ENCODE data around the gene TANGO2.

The TANGO2 gene

DNA sequence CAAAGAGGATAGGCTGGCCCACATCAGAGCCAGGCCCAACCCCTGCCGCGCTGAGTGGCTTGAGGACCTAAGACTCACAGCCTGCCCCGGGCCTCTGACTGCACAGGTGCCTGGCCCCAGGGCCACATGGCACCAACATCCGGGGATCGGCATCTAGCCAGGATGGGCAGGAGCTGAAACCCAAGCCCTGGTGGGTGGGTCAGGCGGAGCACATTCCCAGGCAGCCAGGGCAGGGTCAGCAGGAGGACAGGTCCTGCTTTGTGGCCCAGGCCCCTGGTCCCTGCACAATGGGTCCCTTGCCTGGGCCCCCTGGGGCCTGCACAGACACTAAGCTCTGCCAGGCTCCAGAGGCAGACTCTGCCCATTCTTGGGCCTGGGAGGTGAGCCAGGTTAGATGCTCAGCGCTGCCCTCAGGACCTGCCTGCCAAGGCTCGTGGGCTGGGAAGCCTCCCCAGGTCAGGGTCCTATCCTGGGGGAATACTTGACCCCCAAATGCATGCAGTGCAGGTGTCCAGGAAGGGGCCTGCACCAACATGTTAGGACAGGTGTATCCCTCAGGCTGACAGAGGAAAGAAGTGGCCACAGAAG is 37.8 kb upstream of the TANGO2 start:
- DNase-seq (ENCODE audit: extremely low read depth in 1 of 2, low read depth in 1 of 2): no peak

DNA sequence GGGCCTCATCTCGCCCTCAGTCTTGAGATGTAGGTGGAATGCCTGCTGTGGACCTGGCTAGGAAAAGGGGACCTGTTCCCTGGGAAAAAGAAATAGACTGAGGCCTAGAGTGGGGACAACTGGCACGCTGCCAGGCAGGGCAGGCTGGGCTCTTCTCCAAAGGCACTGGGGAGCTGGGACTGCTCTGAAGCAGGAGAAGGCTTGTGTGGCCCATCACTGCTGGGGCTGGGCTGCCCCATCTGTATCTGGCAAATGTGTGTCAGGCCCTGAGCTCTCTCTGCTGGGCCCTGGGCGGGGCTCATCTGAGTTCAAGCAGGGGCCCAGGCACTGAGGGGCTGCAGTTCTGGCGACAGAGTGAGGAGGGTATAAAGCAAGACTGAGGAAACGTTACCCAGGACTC is 37.2 kb upstream of the TANGO2 start:
- DNase-seq (ENCODE audit: extremely low read depth in 1 of 2, low read depth in 1 of 2): no peak

- DNase-seq (ENCODE audit: extremely low read depth in 1 of 2, low read depth in 1 of 2): no peak
Observed at GRCh38 chr22:19984201-19984753, 36.6 kb upstream of the TANGO2 start.

DNA sequence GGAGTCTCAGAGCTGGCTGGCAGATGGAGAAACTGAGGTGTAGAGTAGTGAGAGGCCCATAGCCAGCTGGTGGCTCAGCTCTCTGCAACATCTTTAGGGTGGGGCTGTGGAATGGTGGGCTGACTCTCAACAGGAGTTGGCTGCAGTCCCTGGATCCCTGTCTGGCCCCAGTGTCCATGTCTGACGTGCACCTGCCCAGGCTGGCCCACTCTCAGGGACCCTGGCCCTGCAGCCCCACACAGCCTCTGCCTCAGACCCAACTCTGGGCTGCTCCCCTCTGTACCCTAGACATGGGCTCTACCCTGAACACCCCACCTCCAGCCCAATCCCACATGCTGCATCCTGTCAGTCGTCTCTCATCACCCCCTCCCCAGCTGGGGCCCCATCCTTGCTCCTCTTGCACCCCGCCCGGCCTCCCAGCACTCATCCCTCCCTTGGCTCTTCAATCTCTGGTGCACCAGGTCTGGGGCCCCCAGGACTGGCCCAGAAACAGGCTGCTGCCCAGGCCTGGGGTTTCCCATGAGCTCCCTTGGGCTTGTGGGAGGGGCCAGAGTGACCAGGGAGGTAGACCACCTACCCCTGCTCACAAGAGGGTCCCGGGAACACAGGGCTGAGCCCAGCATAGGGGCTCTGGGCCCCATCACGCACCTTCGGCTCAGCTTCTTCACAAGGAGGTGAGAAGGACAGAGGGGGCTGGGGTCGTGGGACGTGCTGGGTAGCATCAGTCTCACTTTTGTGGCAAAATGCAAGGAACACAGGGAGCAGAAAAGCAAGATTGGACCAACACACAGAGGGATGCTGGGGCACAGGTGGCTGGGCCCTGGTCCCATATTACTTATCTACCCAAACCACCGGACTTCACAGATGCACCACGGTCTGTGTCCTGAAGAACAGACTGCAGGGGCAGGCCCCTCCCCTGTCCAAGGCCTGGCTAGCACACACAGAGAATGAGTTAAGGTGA is 35.8 kb upstream of the TANGO2 start:
- no peak for DNase-seq (ENCODE audit: extremely low read depth in 1 of 2, low read depth in 1 of 2)

- no peak for DNase-seq (ENCODE audit: extremely low read depth in 1 of 2, low read depth in 1 of 2)
Observed at GRCh38 chr22:19986011-19986409, 34.9 kb upstream of the TANGO2 start.

GRCh38 chr22:19986410-19987341 is 34.2 kb upstream of the TANGO2 start:
- DNase-seq (ENCODE audit: extremely low read depth in 1 of 2, low read depth in 1 of 2): peak; percentile 36 to 50

GRCh38 chr22:19987394-19988306 is 33.3 kb upstream of the TANGO2 start:
- DNase-seq (ENCODE audit: extremely low read depth in 1 of 2, low read depth in 1 of 2): no peak

- no peak for DNase-seq (ENCODE audit: extremely low read depth in 1 of 2, low read depth in 1 of 2)
Observed at GRCh38 chr22:19988331-19988808, 32.5 kb upstream of the TANGO2 start.

DNA sequence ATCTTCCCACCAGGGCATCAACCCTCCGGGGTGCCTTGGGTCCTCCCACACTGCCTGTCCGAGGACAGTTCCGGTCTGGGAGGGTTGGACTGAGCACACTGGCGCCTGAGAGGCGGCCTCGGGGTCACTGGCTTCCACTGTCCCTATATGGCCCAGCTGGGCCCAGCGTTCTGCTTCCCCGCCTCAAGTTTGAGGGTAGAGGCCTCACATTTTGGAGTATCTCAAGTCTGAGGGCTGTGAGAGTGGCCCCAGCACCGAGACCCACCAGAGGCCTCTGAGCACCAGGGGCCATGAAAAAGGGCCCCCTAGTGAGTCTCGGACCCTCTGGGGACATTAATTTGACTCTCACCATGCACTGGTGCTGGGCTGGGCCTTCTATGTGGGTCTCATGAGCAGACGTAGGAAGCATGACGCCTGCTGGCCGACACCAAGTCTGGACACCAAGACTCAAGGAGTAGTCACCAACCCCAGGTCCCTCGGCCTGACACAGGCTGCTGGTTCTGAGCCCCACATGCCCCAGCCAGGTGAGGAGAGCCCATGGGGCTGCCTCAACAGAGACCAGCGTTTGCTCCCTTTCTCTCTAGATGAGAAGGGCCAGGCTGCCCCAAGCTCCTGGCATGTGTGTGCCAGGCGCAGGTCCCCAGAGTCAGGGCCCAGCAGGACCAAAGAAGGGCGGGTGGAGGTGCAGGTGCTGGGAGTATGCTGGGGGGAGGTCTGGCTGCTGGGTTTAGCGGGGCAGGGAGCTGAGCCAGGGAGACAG is 31.8 kb upstream of the TANGO2 start:
- no peak for DNase-seq (ENCODE audit: extremely low read depth in 1 of 2, low read depth in 1 of 2)

GRCh38 chr22:19989725-19990067 is 31.2 kb upstream of the TANGO2 start:
- no peak for DNase-seq (ENCODE audit: extremely low read depth in 1 of 2, low read depth in 1 of 2)

DNA sequence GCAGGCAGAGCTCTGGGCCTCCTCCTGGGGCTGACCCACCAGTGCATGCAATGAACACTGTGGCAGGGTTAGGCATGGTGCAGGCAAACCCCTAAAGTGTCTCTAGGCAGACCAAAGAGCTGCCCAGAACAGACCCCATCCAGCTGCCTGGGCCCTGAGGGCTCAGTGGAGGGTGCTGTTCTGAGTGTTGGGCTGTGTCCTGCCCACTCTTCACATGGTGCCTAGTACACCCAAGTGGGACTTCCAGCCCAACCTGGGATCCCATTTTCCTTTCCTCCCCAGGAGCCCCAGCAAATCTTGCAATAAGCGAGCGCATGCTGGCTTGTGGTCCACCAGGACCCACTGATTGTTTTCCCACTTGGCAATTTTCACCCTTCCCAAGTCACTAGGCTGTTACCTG is 30.7 kb upstream of the TANGO2 start:
- no peak for DNase-seq (ENCODE audit: extremely low read depth in 1 of 2, low read depth in 1 of 2)

DNA sequence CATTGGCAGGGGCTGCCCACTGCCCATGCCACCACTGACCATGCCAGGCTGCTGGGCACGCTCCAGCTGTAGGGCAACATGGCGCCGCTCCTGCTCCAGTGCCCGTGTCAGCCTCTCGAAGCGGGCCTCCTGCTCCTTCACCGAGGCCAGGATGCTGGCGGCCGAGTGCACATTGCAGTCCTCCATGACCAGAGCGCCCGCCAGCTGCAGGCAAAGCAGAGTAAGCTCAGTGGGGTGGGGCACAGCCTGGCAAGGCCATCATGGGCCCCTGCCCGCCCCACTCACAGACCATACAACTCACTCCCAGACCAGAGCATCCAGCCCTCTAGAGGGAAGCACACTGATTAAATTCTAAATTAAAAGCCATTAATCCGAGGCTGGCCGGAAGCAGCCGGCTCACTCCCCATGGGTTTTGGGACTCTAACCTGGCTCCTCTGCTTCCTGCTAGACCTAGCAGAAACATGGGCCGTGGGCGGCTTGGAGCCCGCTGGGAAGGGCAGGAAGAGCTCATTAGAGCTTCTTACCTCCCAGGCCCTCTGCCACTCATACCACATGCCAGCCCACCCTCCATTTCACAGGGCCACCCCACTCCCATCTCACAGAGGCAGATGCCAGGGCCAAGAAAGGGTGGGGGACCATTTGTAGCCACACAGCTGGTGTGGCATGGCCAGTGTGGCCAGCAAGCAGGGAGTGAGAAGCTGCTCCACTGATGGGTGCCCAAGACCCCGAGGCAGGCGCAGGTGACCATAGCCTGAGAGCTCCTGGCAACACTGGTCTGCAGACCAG is 30.1 kb upstream of the TANGO2 start:
- DNase-seq (ENCODE audit: extremely low read depth in 1 of 2, low read depth in 1 of 2): no peak

- DNase-seq (ENCODE audit: extremely low read depth in 1 of 2, low read depth in 1 of 2): no peak
Observed at GRCh38 chr22:19991395-19991644, 29.6 kb upstream of the TANGO2 start.

DNA sequence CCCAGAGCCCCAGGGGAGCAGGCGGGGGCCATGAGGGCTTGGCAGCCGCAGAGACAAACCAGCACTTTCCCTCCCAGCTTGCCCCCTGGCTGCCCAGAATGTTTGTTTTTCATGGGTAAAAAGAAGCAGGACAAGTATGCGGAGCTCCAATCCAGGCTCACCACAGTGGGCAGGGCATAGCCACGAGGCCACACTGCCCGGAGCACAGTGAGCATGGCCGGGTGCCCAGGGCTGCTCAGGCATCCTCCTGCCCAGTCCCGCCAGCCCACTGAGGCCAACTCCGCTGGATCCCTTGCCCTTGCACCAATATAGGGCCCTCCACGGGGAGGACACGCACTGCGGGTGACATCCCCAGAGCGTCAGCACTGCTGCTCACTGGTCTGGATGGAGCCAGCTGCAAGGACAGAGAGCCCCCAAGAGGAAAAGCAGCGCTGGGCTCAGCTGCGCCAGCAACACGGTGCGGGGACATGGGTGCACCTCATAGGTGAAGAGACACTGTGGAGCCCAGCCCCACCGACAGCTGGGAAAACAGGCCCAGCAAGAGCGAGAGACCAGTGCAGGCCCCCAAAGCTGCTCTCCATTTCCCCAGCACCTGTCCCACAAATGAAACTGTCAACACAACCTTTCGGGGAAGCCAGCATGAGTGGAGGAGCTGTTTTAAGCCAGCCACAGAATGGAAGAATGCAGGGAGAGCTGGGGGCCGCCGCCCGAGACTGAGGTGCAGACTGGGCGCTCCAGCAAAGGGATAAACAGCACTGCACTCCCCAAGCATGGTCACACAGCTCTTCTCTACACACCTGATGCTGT is 29.1 kb upstream of the TANGO2 start:
- no peak for DNase-seq (ENCODE audit: extremely low read depth in 1 of 2, low read depth in 1 of 2)

DNA sequence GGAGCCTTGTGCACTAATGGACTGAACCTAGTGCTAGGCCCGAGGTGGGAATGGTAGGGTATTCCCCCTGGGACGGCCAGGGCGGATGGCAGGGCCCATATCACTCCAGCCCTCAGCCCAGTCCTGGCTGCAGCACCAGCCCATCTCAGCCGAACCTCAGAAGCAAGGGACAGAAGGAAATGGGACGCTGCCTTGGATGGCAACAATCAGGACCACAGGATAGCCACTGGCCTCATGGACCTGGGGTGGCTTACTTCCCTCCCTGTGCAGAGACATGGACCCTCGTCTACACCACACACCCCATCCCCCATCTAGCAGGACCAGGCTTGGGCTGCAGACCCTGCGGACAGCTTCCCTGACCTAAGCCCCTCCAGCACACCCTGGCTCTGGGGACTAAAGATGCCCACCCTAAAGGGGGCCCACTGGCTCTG is 28.4 kb upstream of the TANGO2 start:
- DNase-seq (ENCODE audit: extremely low read depth in 1 of 2, low read depth in 1 of 2): no peak

GRCh38 chr22:19992921-19993355 is 28.0 kb upstream of the TANGO2 start:
- DNase-seq (ENCODE audit: extremely low read depth in 1 of 2, low read depth in 1 of 2): no peak

- DNase-seq (ENCODE audit: extremely low read depth in 1 of 2, low read depth in 1 of 2): no peak
Observed at GRCh38 chr22:19993926-19994325, 27.0 kb upstream of the TANGO2 start.
